NCI-H446 treated with DMSO at 0.1 percent for 48 hours (cell line): ENCODE results near the gene ELK4.

ENCODE experiments used
- DNase-seq: peaks from one replicate; lab custom pipeline; 2025; lab: John Stamatoyannopoulos, UW

ELK4 gene

GRCh38 chr1:205563927-205564441, 67.8 kb downstream of the ELK4 start:
- DNase-seq: no peak

DNA sequence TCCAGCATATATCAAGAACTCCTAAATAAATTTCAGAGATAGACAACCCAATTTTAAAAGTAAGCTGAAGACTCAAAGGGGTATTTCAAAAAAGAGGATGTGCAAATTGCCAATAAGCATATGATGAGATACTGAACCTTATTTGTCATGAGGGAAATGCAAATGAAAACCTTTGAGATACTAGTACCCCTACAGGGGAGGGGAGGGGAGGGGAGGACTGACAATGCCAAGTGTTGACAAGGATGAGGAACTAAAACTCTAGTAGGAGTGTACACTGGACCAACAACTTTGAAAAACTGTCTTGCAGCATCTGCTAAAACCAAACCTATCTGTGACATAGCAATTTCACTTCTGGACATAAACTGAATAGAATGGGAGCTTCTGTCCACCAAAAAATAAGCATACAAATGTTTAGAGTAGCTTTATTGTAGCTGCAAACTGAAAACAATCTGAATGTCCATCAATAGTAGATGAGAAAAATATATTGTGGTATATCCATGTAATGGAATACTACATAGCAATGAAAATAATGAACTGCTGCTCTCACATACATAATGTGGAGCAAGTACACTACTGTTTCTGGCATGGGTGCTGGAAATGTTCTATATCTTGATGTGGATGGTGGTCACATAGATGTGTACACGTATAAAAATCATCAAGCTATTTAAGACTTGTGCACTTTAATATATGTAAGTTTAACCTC, 70.2 kb downstream of the ELK4 start:
- no peak for DNase-seq
